IMR-90 (cell line): ENCODE measurements around the gene ST3GAL3. TPM values are rescaled to one million over a fixed set of nuclear protein-coding genes. Genes with fewer than 3 reads are reported as not detected.

Experiments
- ATAC-seq: fragments of 200-7000 bp; cut with Tn5 transposase; 2 replicates; pipeline ENCODE4 v1.9.1; 2020; ENCODE audit warnings: low read depth, mild to moderate bottlenecking, moderate library complexity
- BruUV-seq: library from RNA; stranded (reverse); fragments of 400-500 nt; replicated peaks from 2 replicates; lab custom pipeline; 2021; lab: Mats Ljungman, UMichigan
- CTCF ChIA-PET: fragments of 300-600 bp; formaldehyde crosslinking; extraction: SDS; loops from one replicate; lab custom pipeline; 2021; ENCODE audit warnings: antibody characterized with exemption; lab: Yijun Ruan, JAX
- POLR2A ChIA-PET: fragments of 300-600 bp; sonication (Branson Sonifier 250); formaldehyde crosslinking; loops from one replicate; lab custom pipeline; 2022; ENCODE audit warnings: antibody characterized with exemption; ENCODE audit not compliant: unreplicated experiment; lab: Charles Lee
- DNase-seq: peaks from one replicate; pipeline ENCODE4 v3.0.0; 2013
- H2AFZ ChIP-seq: replicated peaks from 2 replicates; pipeline ENCODE3; 2013; ENCODE audit warnings: low read length, mild to moderate bottlenecking; ENCODE audit not compliant: poor library complexity
- H2AK5ac ChIP-seq: 2 replicates; pipeline ENCODE4 v1.6.1; 2013; ENCODE audit warnings: low read depth, low read length, inconsistent platforms
- H2AK9ac ChIP-seq: replicated peaks from 2 replicates; pipeline ENCODE3; 2013; ENCODE audit warnings: mild to moderate bottlenecking, low read depth, low read length, moderate library complexity; ENCODE audit not compliant: poor library complexity
- H2BK120ac ChIP-seq: 2 replicates; pipeline ENCODE4 v1.6.1; 2013; ENCODE audit warnings: low read depth, low read length, inconsistent platforms
- H2BK15ac ChIP-seq: 3 replicates; pipeline ENCODE4 v1.6.1; 2013; ENCODE audit warnings: low read depth, low read length, inconsistent platforms
- H2BK20ac ChIP-seq: 2 replicates; pipeline ENCODE4 v1.6.1; 2013; ENCODE audit warnings: low read depth, mild to moderate bottlenecking, inconsistent platforms, low read length, moderate library complexity
- H2BK5ac ChIP-seq: 2 replicates; pipeline ENCODE4 v1.6.1; 2013; ENCODE audit warnings: mild to moderate bottlenecking, low read depth, low read length, inconsistent platforms; ENCODE audit not compliant: poor library complexity, severe bottlenecking
- H3K14ac ChIP-seq: replicated peaks from 2 replicates; pipeline ENCODE4 v1.6.1; 2013; ENCODE audit warnings: low read depth, low read length, inconsistent platforms
- H3K18ac ChIP-seq: 2 replicates; pipeline ENCODE4 v1.6.1; 2013; ENCODE audit warnings: low read depth, low read length, control low read depth
- H3K23ac ChIP-seq: 2 replicates; pipeline ENCODE4 v1.6.1; 2013; ENCODE audit warnings: low read depth, low read length, inconsistent platforms
- H3K27ac ChIP-seq: 2 replicates; pipeline ENCODE4 v1.5.1; 2013; ENCODE audit warnings: mild to moderate bottlenecking, control low read depth, low read length; ENCODE audit not compliant: insufficient read depth
- H3K27me3 ChIP-seq: 2 replicates; pipeline ENCODE4 v1.6.1; 2013; ENCODE audit warnings: low read length; ENCODE audit not compliant: control insufficient read depth, insufficient read depth
- H3K36me3 ChIP-seq: 2 replicates; pipeline ENCODE4 v1.6.1; 2013; ENCODE audit warnings: low read length, mixed read lengths; ENCODE audit not compliant: control insufficient read depth, insufficient read depth
- H3K4ac ChIP-seq: 2 replicates; pipeline ENCODE4 v1.6.1; 2013; ENCODE audit warnings: low read depth, low read length, inconsistent platforms
- H3K4me1 ChIP-seq: 2 replicates; pipeline ENCODE4 v1.6.1; 2013; ENCODE audit warnings: low read length, mixed read lengths; ENCODE audit not compliant: control insufficient read depth, insufficient read depth
- H3K4me2 ChIP-seq: 2 replicates; pipeline ENCODE4 v1.6.1; 2013; ENCODE audit warnings: low read depth, mild to moderate bottlenecking, control low read depth, low read length, moderate library complexity
- H3K4me3 ChIP-seq: 2 replicates; pipeline ENCODE4 v1.5.1; 2013; ENCODE audit warnings: low read depth, mild to moderate bottlenecking, control low read depth, low read length, moderate library complexity; ENCODE audit not compliant: insufficient read depth
- H3K56ac ChIP-seq: 2 replicates; pipeline ENCODE4 v1.6.1; 2013; ENCODE audit warnings: low read length, inconsistent platforms; ENCODE audit not compliant: insufficient read depth; ENCODE audit errors: extremely low read depth
- H3K79me1 ChIP-seq, 2 experiments: 2 replicates each; pipeline ENCODE4 v1.6.1; 2013; ENCODE audit warnings: low read length in 2 of 2, inconsistent platforms in 1 of 2, low read depth in 1 of 2
- H3K9ac ChIP-seq: 2 replicates; pipeline ENCODE4 v1.6.1; 2013; ENCODE audit warnings: low read depth, low read length, control low read depth
- H3K9me1 ChIP-seq: 2 replicates; pipeline ENCODE4 v1.6.1; 2013; ENCODE audit warnings: low read length, inconsistent platforms; ENCODE audit not compliant: insufficient read depth
- H3K9me3 ChIP-seq: 2 replicates; pipeline ENCODE4 v1.6.1; 2013; ENCODE audit warnings: low read length; ENCODE audit not compliant: control insufficient read depth, insufficient read depth
- H4K20me1 ChIP-seq: 2 replicates; pipeline ENCODE4 v1.6.1; 2013; ENCODE audit warnings: low read length, inconsistent platforms; ENCODE audit not compliant: insufficient read depth
- H4K5ac ChIP-seq: 2 replicates; pipeline ENCODE4 v1.6.1; 2013; ENCODE audit warnings: mild to moderate bottlenecking, low read depth, low read length, control low read depth
- H4K8ac ChIP-seq, 2 experiments: 2 replicates each; pipeline ENCODE4 v1.6.1; 2013; ENCODE audit warnings: low read depth in 2 of 2, low read length in 2 of 2, control low read depth in 1 of 2, inconsistent platforms in 1 of 2
- H4K91ac ChIP-seq: 2 replicates; pipeline ENCODE4 v1.6.1; 2013; ENCODE audit warnings: low read depth, low read length, inconsistent platforms; ENCODE audit not compliant: insufficient read depth
- BHLHE40 ChIP-seq: fragments of 150-350 bp; IDR thresholded peaks from 2 replicates; pipeline ENCODE4 v1.6.1; 2016; ENCODE audit warnings: mild to moderate bottlenecking, low read depth, low read length
- CHD1 ChIP-seq: IDR thresholded peaks from 2 replicates; pipeline ENCODE4 v1.6.1; 2012; ENCODE audit warnings: low read depth, low read length, improper control_type of control experiment
- CTCF ChIP-seq: conservative IDR thresholded peaks from 2 replicates; pipeline ENCODE4 v1.5.1; 2012; ENCODE audit warnings: mild to moderate bottlenecking, low read depth, low read length, improper control_type of control experiment
- ELK1 ChIP-seq: fragments of 150-350 bp; IDR thresholded peaks from 2 replicates; pipeline ENCODE4 v1.6.1; 2016; ENCODE audit warnings: low read depth, mild to moderate bottlenecking, low read length, moderate library complexity, borderline replicate concordance
- FOS ChIP-seq: fragments of 150-350 bp; IDR thresholded peaks from 2 replicates; pipeline ENCODE4 v1.6.1; 2016; ENCODE audit warnings: low read depth, low read length
- MAFK ChIP-seq: IDR thresholded peaks from 2 replicates; pipeline ENCODE4 v1.6.1; 2012; ENCODE audit warnings: low read depth, low read length, improper control_type of control experiment
- MXI1 ChIP-seq: IDR thresholded peaks from 2 replicates; pipeline ENCODE4 v1.6.1; 2012; ENCODE audit warnings: low read depth, mild to moderate bottlenecking, low read length, moderate library complexity, borderline replicate concordance
- NFE2L2 ChIP-seq: fragments of 150-350 bp; IDR thresholded peaks from 2 replicates; pipeline ENCODE4 v1.6.1; 2016; ENCODE audit warnings: low read depth, mild to moderate bottlenecking, low read length
- POLR2A ChIP-seq: IDR thresholded peaks from 2 replicates; pipeline ENCODE4 v1.6.1; 2012; ENCODE audit warnings: mild to moderate bottlenecking, low read depth, low read length
- RAD21 ChIP-seq: IDR thresholded peaks from 2 replicates; pipeline ENCODE4 v1.6.1; 2012; ENCODE audit warnings: low read length, improper control_type of control experiment
- RCOR1 ChIP-seq: IDR thresholded peaks from 2 replicates; pipeline ENCODE4 v1.6.1; 2012; ENCODE audit warnings: mild to moderate bottlenecking, low read length, improper control_type of control experiment; ENCODE audit not compliant: insufficient replicate concordance
- RFX5 ChIP-seq: IDR thresholded peaks from 2 replicates; pipeline ENCODE4 v1.8.0; 2012; ENCODE audit warnings: low read depth, mild to moderate bottlenecking, low read length, moderate library complexity
- USF2 ChIP-seq: fragments of 150-350 bp; IDR thresholded peaks from 2 replicates; pipeline ENCODE4 v1.6.1; 2017; ENCODE audit warnings: mild to moderate bottlenecking, antibody characterized with exemption, low read length, low read depth
- WGBS, 2 experiments: methylation state at CpG; one replicate each; pipeline versions ENCODE4 v1.1.5 to v1.1.7; 2013; ENCODE audit warnings: missing lambda C conversion rate in 2 of 2; ENCODE audit not compliant: insufficient read length in 1 of 2; ENCODE audit errors: extremely low coverage in 2 of 2; 5-methylcytosine and 5-hydroxymethylcytosine counted together
- dilution Hi-C: fragments of 300-500 bp; cut with HindIII; formaldehyde crosslinking; loops from one replicate; pipeline ENCODE4 v1.14.3; 2018; ENCODE audit warnings: low sequenced_read_pairs; ENCODE audit not compliant: unreplicated experiment
- in situ Hi-C: fragments of 300-500 bp; cut with MboI; formaldehyde crosslinking; loops from 3 replicates; pipeline ENCODE4 v1.14.3; 2019; ENCODE audit warnings: low sequenced_read_pairs, inconsistent platforms, mixed read lengths
- intact Hi-C: fragments of 100-400 bp; cut with micrococcal nuclease; formaldehyde crosslinking; loops from 2 replicates; pipeline ENCODE4 v1.10.0; 2022
- polyA plus RNA-seq, 3 experiments: library from polyadenylated mRNA; depleted of rRNA; stranded (reverse); fragments of >200 nt; gene quantifications; 2 replicates each; pipeline ENCODE4 v1.2.3, GENCODE V29; 2012; ENCODE audit warnings: low replicate concordance in 1 of 3
- total RNA-seq: library from RNA; depleted of rRNA; stranded (reverse); fragments of >200 nt; gene quantifications from 2 replicates; pipeline ENCODE4 v1.2.3, GENCODE V29; 2012

ST3GAL3 gene
- total and polyA plus RNA-seq, 2 of the 4 experiments (the other 2 are of a cell fraction): 12.0 to 14.8 TPM

- H3K27me3 ChIP-seq: no peaks in the 10 kb centered on the region
- BruUV-seq: no TSS peak
- H2BK15ac ChIP-seq: no peak within 1 kb of the TSS
- peak within 1 kb of the TSS; percentile 72; the same call in 1 of the 2 replicates for H3K4ac ChIP-seq
- peak within 1 kb of the TSS; percentile 33; the same call in 1 of the 2 replicates for H3K27ac ChIP-seq
- H4K8ac ChIP-seq: peak within 1 kb of the TSS; percentile 15 to 85; a peak in 2 of 4 replicates
- in situ Hi-C loops: loop anchor here (25.0 kb wide), 1 partner anchor 433 kb away; the partner anchor contains the start of gene PTPRF
- H3K56ac ChIP-seq: no peak within 1 kb of the TSS
- 0 out of 2 replicates have a peak within 1 kb of the TSS, but pooled peaks have one; percentile 65 for H3K14ac ChIP-seq
- peaks cover 13% of the 10 kb centered on the region for H3K9me1 ChIP-seq
- dilution Hi-C loops: no loop called here
- no peaks in the 10 kb centered on the region for H3K9me3 ChIP-seq
- peak within 1 kb of the TSS; percentile 63 for H4K91ac ChIP-seq
- no peak within 1 kb of the TSS for H2BK5ac ChIP-seq
- H3K18ac ChIP-seq: no peak within 1 kb of the TSS
- peak within 1 kb of the TSS; percentile 36; the same call in 1 of the 2 replicates for H2AK5ac ChIP-seq
- peak within 1 kb of the TSS; percentile 88 for H3K4me3 ChIP-seq
- H3K4me1 ChIP-seq: 0 out of 2 replicates have a peak, but pooled peaks cover 2% of the 10 kb centered on the region
- peak; percentile 91 for ATAC-seq
- peaks cover 13 to 18% of the 10 kb centered on the region in 2 experiments; a peak in 3 of 4 replicates for H3K79me1 ChIP-seq
- peaks cover 12% of the 10 kb centered on the region for H3K36me3 ChIP-seq
- H2AFZ ChIP-seq: peak within 1 kb of the TSS; percentile 94
- WGBS, 2 experiments: 9% methylated on average over 5 of the region's 47 CpGs; no CpG with 5 or more reads in 1 of the 2 experiments
- ChIA-PET POLR2A (no interaction called here), CTCF (interaction anchor here (1.0 to 1.4 kb wide), 2 partner anchors 24 to 207 kb away, joined by 3 to 4 read pairs; no protein-coding TSS in a partner anchor)
- 0 out of 2 replicates have a peak within 1 kb of the TSS, but pooled peaks have one; percentile 13 for H3K23ac ChIP-seq
- H2BK20ac ChIP-seq: no peak within 1 kb of the TSS
- no peaks in the 10 kb centered on the region for H4K20me1 ChIP-seq
- peak within 1 kb of the TSS; percentile 81 for H3K4me2 ChIP-seq
- peak within 1 kb of the TSS; percentile 25; the same call in 1 of the 2 replicates for H4K5ac ChIP-seq
- intact Hi-C loops: loop anchor here (1.0 to 2.0 kb wide), 2 partner anchors 23 to 259 kb away; partner anchors contain the start of gene IPO13
- DNase-seq: peak; percentile 97
- H2BK120ac ChIP-seq: no peak within 1 kb of the TSS
- H2AK9ac ChIP-seq: peak within 1 kb of the TSS; percentile 88
- H3K9ac ChIP-seq: peak within 1 kb of the TSS; percentile 66
- TF ChIP-seq ELK1 (no peak), MXI1 (peak; percentile 99), BHLHE40 (no peak), NFE2L2 (no peak), RFX5 (no peak), CTCF (no peak; the same call in 1 of the 2 replicates), MAFK (no peak), RAD21 (no peak), CHD1 (no peak), POLR2A (no peak), USF2 (peak; percentile 79), FOS (0 out of 2 replicates have a peak, but pooled peaks have one; percentile 21), RCOR1 (no peak)
These were observed 262.6 kb downstream of the ST3GAL3 start, which contains the start of gene DPH2 for GRCh38 chr1:43969746-43970466. Gene DPH2 (plus strand): TSS chr1:43970010. CDS start chr1:43970176, 166 bp downstream.
